NCI-H1694 (cell line): ENCODE measurements around the gene ZNF341.
"Not testable (repeated sequence)": the region's sequence is repeated elsewhere in the genome, so short reads cannot be mapped to it uniquely, and the experiment has no call there.

Experiments
- DNase-seq: peaks from one replicate; lab custom pipeline; 2025; lab: John Stamatoyannopoulos, UW

Gene ZNF341

GRCh38 chr20:33770005-33770404 lies 38.2 kb downstream of the ZNF341 start:
- no peak for DNase-seq

- no peak for DNase-seq
These were observed 40.1 kb downstream of the ZNF341 start for GRCh38 chr20:33771938-33772337.

GRCh38 chr20:33772439-33772838 lies 40.6 kb downstream of the ZNF341 start:
- DNase-seq: no peak

- DNase-seq: no peak
These were observed 41.8 kb downstream of the ZNF341 start for GRCh38 chr20:33773412-33774089.

GRCh38 chr20:33777816-33778215 lies 46.0 kb downstream of the ZNF341 start:
- DNase-seq: no peak

GRCh38 chr20:33781133-33781532 lies 49.3 kb downstream of the ZNF341 start:
- no peak for DNase-seq

GRCh38 chr20:33781945-33782344 lies 50.1 kb downstream of the ZNF341 start:
- no peak for DNase-seq

GRCh38 chr20:33783256-33783655 lies 51.5 kb downstream of the ZNF341 start:
- no peak for DNase-seq

GRCh38 chr20:33783818-33784217 lies 52.0 kb downstream of the ZNF341 start:
- DNase-seq: no peak

- DNase-seq: no peak
These were observed 52.4 kb downstream of the ZNF341 start for GRCh38 chr20:33784225-33784624.

GRCh38 chr20:33785503-33785902 lies 53.7 kb downstream of the ZNF341 start:
- no peak for DNase-seq

- DNase-seq: no peak
These were observed 55.6 kb downstream of the ZNF341 start for GRCh38 chr20:33787253-33787891.

- DNase-seq: no peak
These were observed 56.7 kb downstream of the ZNF341 start for GRCh38 chr20:33788351-33789049.

GRCh38 chr20:33789109-33789857 lies 57.5 kb downstream of the ZNF341 start:
- no peak for DNase-seq

- DNase-seq: no peak
These were observed 58.0 kb downstream of the ZNF341 start for GRCh38 chr20:33789858-33790182.

- no peak for DNase-seq
These were observed 58.8 kb downstream of the ZNF341 start for GRCh38 chr20:33790566-33790965.

GRCh38 chr20:33791021-33791420 lies 59.2 kb downstream of the ZNF341 start:
- no peak for DNase-seq

GRCh38 chr20:33791540-33791939 lies 59.7 kb downstream of the ZNF341 start:
- DNase-seq: no peak

- no peak for DNase-seq
These were observed 60.3 kb downstream of the ZNF341 start for GRCh38 chr20:33791959-33792597.

- DNase-seq: not testable (repeated sequence)
These were observed 60.8 kb downstream of the ZNF341 start for GRCh38 chr20:33792598-33792989.

- no peak for DNase-seq
These were observed 61.5 kb downstream of the ZNF341 start for GRCh38 chr20:33793011-33793931.
